GM23338 (cell line): Measurements from ENCODE around the gene ARL8B. TPM values are rescaled to one million over a fixed set of nuclear protein-coding genes. Genes with fewer than 3 reads are reported as not detected.
A peak's percentile ranks its signal among the peaks of the same experiment; 100 is the strongest.

Experiments used
- ATAC-seq: fragments of 200-7000 bp; cut with Tn5 transposase; 3 replicates; pipeline ENCODE4 v1.9.1; 2020
- DNase-seq: peaks from one replicate; pipeline ENCODE4 v3.0.0-alpha.2; 2015; ENCODE audit warnings: low spot score
- H2AFZ ChIP-seq: fragments of 200-600 bp; sonication (generic); 2 replicates; pipeline ENCODE4 v1.8.0; 2016; ENCODE audit warnings: antibody characterized with exemption, mild to moderate bottlenecking, moderate library complexity
- H3F3A ChIP-seq: fragments of 200-600 bp; sonication (generic); replicated peaks from 2 replicates; pipeline ENCODE4 v1.8.0; 2017; ENCODE audit warnings: antibody characterized with exemption, mixed run types, low read depth
- H3K27ac ChIP-seq: fragments of 200-600 bp; sonication (generic); 2 replicates; pipeline ENCODE4 v1.6.1; 2016; ENCODE audit warnings: low read depth
- H3K27me3 ChIP-seq: fragments of 200-600 bp; sonication (generic); 2 replicates; pipeline ENCODE4 v1.8.0; 2016; ENCODE audit warnings: mild to moderate bottlenecking, mixed run types, moderate library complexity; ENCODE audit not compliant: insufficient read depth
- H3K36me3 ChIP-seq: fragments of 200-600 bp; sonication (generic); 2 replicates; pipeline ENCODE4 v1.8.0; 2016; ENCODE audit warnings: mild to moderate bottlenecking; ENCODE audit not compliant: insufficient read depth
- H3K4me1 ChIP-seq: fragments of 200-600 bp; sonication (generic); 2 replicates; pipeline ENCODE4 v1.8.0; 2016; ENCODE audit warnings: mild to moderate bottlenecking, moderate library complexity; ENCODE audit not compliant: insufficient read depth
- H3K4me2 ChIP-seq: fragments of 200-600 bp; sonication (generic); 2 replicates; pipeline ENCODE4 v1.7.1; 2017; ENCODE audit warnings: mixed run types
- H3K4me3 ChIP-seq: fragments of 200-600 bp; sonication (generic); 2 replicates; pipeline ENCODE4 v1.6.1; 2016; ENCODE audit warnings: mixed run types
- H3K79me2 ChIP-seq: fragments of 200-600 bp; sonication (generic); replicated peaks from 2 replicates; pipeline ENCODE4 v1.8.0; 2017; ENCODE audit warnings: mild to moderate bottlenecking; ENCODE audit not compliant: insufficient read depth
- H3K9me2 ChIP-seq: fragments of 200-600 bp; sonication (generic); 2 replicates; pipeline ENCODE4 v1.8.0; 2017; ENCODE audit not compliant: insufficient read depth
- H4K20me1 ChIP-seq: fragments of 200-600 bp; sonication (generic); replicated peaks from 2 replicates; pipeline ENCODE4 v1.8.0; 2017; ENCODE audit warnings: mild to moderate bottlenecking; ENCODE audit not compliant: insufficient read depth
- H3K27ac Mint-ChIP-seq: 2 replicates; pipeline ENCODE4 v1.8.0; 2020; ENCODE audit warnings: inconsistent platforms, mild to moderate bottlenecking, moderate library complexity, mixed read lengths
- H3K27me3 Mint-ChIP-seq: 3 replicates; pipeline ENCODE4 v1.8.0; 2022; ENCODE audit warnings: low read depth, mild to moderate bottlenecking, moderate library complexity, mixed read lengths, inconsistent platforms; ENCODE audit not compliant: insufficient read depth, poor library complexity
- H3K36me3 Mint-ChIP-seq: 3 replicates; pipeline ENCODE4 v1.8.0; 2021; ENCODE audit warnings: low read depth, mild to moderate bottlenecking, inconsistent platforms, moderate library complexity, mixed read lengths
- H3K4me1 Mint-ChIP-seq: 3 replicates; pipeline ENCODE4 v1.8.0; 2020; ENCODE audit warnings: mild to moderate bottlenecking, inconsistent platforms, mixed read lengths
- H3K4me3 Mint-ChIP-seq: 3 replicates; pipeline ENCODE4 v1.8.0; 2021; ENCODE audit warnings: moderate library complexity, mild to moderate bottlenecking, inconsistent platforms, mixed read lengths
- H3K9me3 Mint-ChIP-seq: 3 replicates; pipeline ENCODE4 v1.8.0; 2020; ENCODE audit warnings: moderate library complexity, mild to moderate bottlenecking, inconsistent platforms, mixed read lengths
- CREB1 ChIP-seq: fragments of 250-450 bp; sonication (Bioruptor Pico); IDR thresholded peaks from 2 replicates; pipeline ENCODE4 v1.5.0; 2020; ENCODE audit warnings: low read depth, mild to moderate bottlenecking, moderate library complexity
- ETS1 ChIP-seq: IDR thresholded peaks from 2 replicates; pipeline ENCODE4 v1.6.1; 2016; ENCODE audit warnings: antibody characterized with exemption
- JUNB ChIP-seq: IDR thresholded peaks from one replicate; pipeline ENCODE4 v1.6.1; 2016; ENCODE audit warnings: antibody characterized with exemption; ENCODE audit not compliant: unreplicated experiment
- POLR2AphosphoS5 ChIP-seq: IDR thresholded peaks from 2 replicates; pipeline ENCODE4 v1.6.1; 2016; ENCODE audit warnings: antibody characterized with exemption, low read depth
- REST ChIP-seq: IDR thresholded peaks from one replicate; pipeline ENCODE4 v1.6.1; 2018; ENCODE audit warnings: antibody characterized with exemption; ENCODE audit not compliant: unreplicated experiment
- ZNF331 ChIP-seq: fragments of 250-450 bp; sonication (Bioruptor Pico); IDR thresholded peaks from 2 replicates; pipeline ENCODE4 v1.5.0; 2020; ENCODE audit warnings: low read depth, mild to moderate bottlenecking, moderate library complexity
- long read RNA-seq: library from polyadenylated mRNA; unstranded; transcript quantifications from one replicate; pipeline ENCODE4 v2.0.0, GENCODE V29; 2020; ENCODE audit not compliant: unreplicated experiment
- polyA plus RNA-seq: library from polyadenylated mRNA; unstranded; fragments of >200 nt; fragmentation: Nextera tagmentation; extraction: Ambion mirVana; gene quantifications from 2 replicates; pipeline ENCODE4 v1.2.1, GENCODE V29; 2016
- total RNA-seq: library from RNA; depleted of rRNA; stranded (reverse); fragments of >200 nt; shearing (Covaris generic); gene quantifications from 2 replicates; pipeline ENCODE4 v1.2.3, GENCODE V29; 2014; rRNA removed
- TF ChIP-seq, protein P1 (sequence below), 2 experiments: fragments of 200-600 bp in 1 of 2; sonication (generic) in 1 of 2; conservative IDR thresholded peaks; 2 replicates each; pipeline versions ENCODE4 v1.5.1 to v1.6.1; 2016 to 2017; ENCODE audit warnings: antibody characterized with exemption in 2 of 2, low read depth in 2 of 2, mild to moderate bottlenecking in 2 of 2, moderate library complexity in 1 of 2

ARL8B gene
- total RNA-seq (25.5 and 28.3 TPM in 2 replicates), polyA plus RNA-seq (31.5 and 40.8 TPM in 2 replicates)
- long read RNA-seq, transcript ARL8B-201 (7 exons, 3,005 nt), result major isoform, 17 of 18 reads
- long read RNA-seq, partial matches to known transcripts, result 0 of 18 reads
- long read RNA-seq, other reads (novel, unspliced or antisense), result 1 of 18 reads

GRCh38 chr3:5122030-5122740, at the start of gene ARL8B:
ARL8B (plus strand) TSS chr3:5122292; CDS start chr3:5122466, 174 bp downstream.
- Mint-ChIP-seq H3K27me3 (peaks cover 4% of the 10 kb centered on the region), H3K4me1 (peaks cover 12% of the 10 kb centered on the region), H3K36me3 (no peaks in the 10 kb centered on the region), H3K4me3 (peak within 1 kb of the TSS; percentile 98), H3K9me3 (no peaks in the 10 kb centered on the region; the same call in 2 of the 3 replicates), H3K27ac (peak within 1 kb of the TSS; percentile 72)
- Histone ChIP-seq H3K4me2 (peak within 1 kb of the TSS; percentile 95), H4K20me1 (peaks cover 19% of the 10 kb centered on the region), H3K4me1 (peaks cover 10% of the 10 kb centered on the region), H3F3A (no peaks in the 10 kb centered on the region), H3K9me2 (no peaks in the 10 kb centered on the region), H3K79me2 (peaks cover 49% of the 10 kb centered on the region), H2AFZ (peak within 1 kb of the TSS; percentile 85), H3K4me3 (peak within 1 kb of the TSS; percentile 95), H3K27ac (peak within 1 kb of the TSS; percentile 63), H3K27me3 (no peaks in the 10 kb centered on the region), H3K36me3 (no peaks in the 10 kb centered on the region)
- ATAC-seq (peak; percentile 94), DNase-seq (peak; percentile 85)
- TF ChIP-seq ETS1, result peak; percentile 84
- TF ChIP-seq, protein P1, sequence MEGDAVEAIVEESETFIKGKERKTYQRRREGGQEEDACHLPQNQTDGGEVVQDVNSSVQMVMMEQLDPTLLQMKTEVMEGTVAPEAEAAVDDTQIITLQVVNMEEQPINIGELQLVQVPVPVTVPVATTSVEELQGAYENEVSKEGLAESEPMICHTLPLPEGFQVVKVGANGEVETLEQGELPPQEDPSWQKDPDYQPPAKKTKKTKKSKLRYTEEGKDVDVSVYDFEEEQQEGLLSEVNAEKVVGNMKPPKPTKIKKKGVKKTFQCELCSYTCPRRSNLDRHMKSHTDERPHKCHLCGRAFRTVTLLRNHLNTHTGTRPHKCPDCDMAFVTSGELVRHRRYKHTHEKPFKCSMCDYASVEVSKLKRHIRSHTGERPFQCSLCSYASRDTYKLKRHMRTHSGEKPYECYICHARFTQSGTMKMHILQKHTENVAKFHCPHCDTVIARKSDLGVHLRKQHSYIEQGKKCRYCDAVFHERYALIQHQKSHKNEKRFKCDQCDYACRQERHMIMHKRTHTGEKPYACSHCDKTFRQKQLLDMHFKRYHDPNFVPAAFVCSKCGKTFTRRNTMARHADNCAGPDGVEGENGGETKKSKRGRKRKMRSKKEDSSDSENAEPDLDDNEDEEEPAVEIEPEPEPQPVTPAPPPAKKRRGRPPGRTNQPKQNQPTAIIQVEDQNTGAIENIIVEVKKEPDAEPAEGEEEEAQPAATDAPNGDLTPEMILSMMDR (conservative IDR thresholded peaks at IDR 0.05; ENCODE audit: low read depth in 2 of 2), result peak; percentile 83 to 92
- TF ChIP-seq CREB1 (CRISPR knock-in tag), result peak; percentile 67
- TF ChIP-seq POLR2AphosphoS5, result peak; percentile 69
- no peak for TF ChIP-seq ZNF331 (CRISPR knock-in tag)
- TF ChIP-seq REST, result no peak
- no peak for TF ChIP-seq JUNB
